GM19463 (cell line): ENCODE data around the gene FUZ.

Experiments used
- ATAC-seq: cut with Tn5 transposase; IDR thresholded peaks from one replicate; pipeline ENCODE4 v1.9.1; 2021; ENCODE audit warnings: mild to moderate bottlenecking, moderate library complexity; ENCODE audit not compliant: unreplicated experiment

Gene FUZ

GRCh38 chr19:49761249-49761624, 51.9 kb downstream of the FUZ start:
- no peak for ATAC-seq

DNA sequence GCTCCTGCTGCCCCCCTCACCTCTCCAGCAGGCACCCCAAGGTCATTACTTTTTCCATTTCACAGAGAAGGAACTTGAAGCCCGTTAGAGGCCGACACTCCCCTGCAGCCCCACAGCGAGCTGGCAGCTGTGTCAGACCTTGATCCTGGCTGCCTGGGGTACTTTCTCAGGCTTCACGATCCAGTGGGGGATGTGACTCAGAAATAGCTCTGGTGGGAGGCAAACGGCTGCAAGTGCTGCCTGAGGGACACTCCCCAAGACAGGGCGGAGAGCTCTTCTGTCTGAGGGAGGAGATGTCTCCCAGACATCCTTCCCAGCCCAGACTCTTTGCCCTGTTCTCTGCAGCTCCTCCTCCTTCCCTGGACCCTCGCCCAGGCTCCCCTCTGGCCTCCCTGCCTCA, 54.8 kb downstream of the FUZ start:
- ATAC-seq = no peak
